Adrenal gland (tissue), 12 donors: ENCODE measurements around the gene RGS3. TPM values are rescaled to one million over a fixed set of nuclear protein-coding genes. Genes with fewer than 3 reads are reported as not detected.

ENCODE experiments used
- DNase-seq, 7 donors: peaks; one replicate each; pipeline ENCODE4 v3.0.0-alpha.2; 2019 to 2020
- H3K27ac ChIP-seq, 5 donors: fragments of 200-600 bp; sonication (generic) in 4 of 5; 1 replicate in 3 of 5; 2 replicates in 2 of 5; pipeline versions ENCODE4 v1.5.1 to v1.8.0; 2016 to 2020; ENCODE audit warnings: mild to moderate bottlenecking in 1 of 5
- H3K27me3 ChIP-seq: fragments of 200-600 bp; 2 replicates; pipeline ENCODE4 v1.8.0; 2021
- H3K36me3 ChIP-seq, 2 donors: fragments of 200-600 bp; replicated peaks in 1 of 2; 1 replicate in 1 of 2; 2 replicates in 1 of 2; pipeline versions ENCODE4 v1.5.1 to v1.8.0; 2018 to 2022
- H3K4me1 ChIP-seq, 2 donors: fragments of 200-600 bp; replicated peaks in 1 of 2; 1 replicate in 1 of 2; 2 replicates in 1 of 2; pipeline versions ENCODE4 v1.5.1 to v1.8.0; 2018 to 2021
- H3K4me3 ChIP-seq, 4 donors: fragments of 200-600 bp; sonication (generic) in 3 of 4; one replicate each; pipeline ENCODE4 v1.5.1; 2016 to 2018
- H3K9me3 ChIP-seq, 3 donors: fragments of 200-600 bp; sonication (generic) in 1 of 3; replicated peaks in 1 of 3; 1 replicate in 2 of 3; 2 replicates in 1 of 3; pipeline versions ENCODE4 v1.5.1 to v1.8.0; 2016 to 2021
- CTCF ChIP-seq, 6 experiments: fragments of 450-650 bp in 4 of 6; fragments of 200-600 bp in 2 of 6; sonication (generic) in 1 of 6; IDR thresholded peaks; 1 replicate in 5 of 6; 2 replicates in 1 of 6; pipeline versions ENCODE4 v1.5.1 to v1.8.0; 2016 to 2021; ENCODE audit warnings: antibody characterized with exemption in 6 of 6, mild to moderate bottlenecking in 2 of 6, moderate library complexity in 1 of 6
- POLR2A ChIP-seq, 2 donors: fragments of 450-650 bp; IDR thresholded peaks; one replicate each; pipeline ENCODE4 v1.6.1; 2017; ENCODE audit warnings: antibody characterized with exemption in 2 of 2, mild to moderate bottlenecking in 2 of 2, moderate library complexity in 1 of 2
- WGBS, 4 donors: extraction: QIAGEN DNeasy Blood & Tissue Kit in 2 of 4; methylation state at CpG; one replicate each; pipeline versions ENCODE4 v1.1.5 to v1.1.7; 2013 to 2017; 5-methylcytosine and 5-hydroxymethylcytosine counted together
- intact Hi-C, 2 donors: fragments of 100-400 bp; cut with DNase I; formaldehyde crosslinking; loops; one replicate each; pipeline versions ENCODE4 v1.14.1 to v1.15.0; 2022 to 2023
- polyA plus RNA-seq, 3 donors: library from polyadenylated mRNA; stranded (reverse); fragments of 200-250 nt in 2 of 3; fragments of 350-450 nt in 1 of 3; fragmentation: Illumina TruSeq in 1 of 3; extraction: RNeasy Lipid Tissue Mini Kit (QIAGEN cat#74804) in 1 of 3; gene quantifications; one replicate each; pipeline ENCODE4 v1.2.3, GENCODE V29; 2013 to 2014
- total RNA-seq, 9 donors: library from RNA; depleted of rRNA in 4 of 9; stranded (reverse); fragments of >200 nt in 4 of 9; fragments of 120-200 nt in 1 of 9; fragmentation: NEBNext Ultra II Directional in 1 of 9; extraction: Animal tissue kit (Norgen Biotek cat#: 25700) in 1 of 9; gene quantifications; one replicate each; pipeline versions ENCODE4 v1.1.0 to v1.2.4, GENCODE V29; 2013 to 2023
- donor health status: healthy with polysubstance abuse.
- donor health status: Bipolar disorder and iron deficiency.
- donor health status: DM: yes; HTN: yes; CAD: no.
- donor health status: DM: no; HTN: no; CAD: no.
- donor health status: DM: no; HTN: no; CAD: no.
- donor health status: DM: yes; HTN: yes; CAD: no.

RGS3 gene
- total and polyA plus RNA-seq, 12 donors = 34.5 to 126 (median 65.6) TPM

GRCh38 chr9:113530942-113531341, 67.4 kb downstream of the RGS3 start:
- TF ChIP-seq CTCF (IDR thresholded peaks at IDR 0.05) (no peak), POLR2A (IDR thresholded peaks at IDR 0.05) (no peak)
- no peaks in the 10 kb centered on the region for H3K9me3 ChIP-seq
- H3K4me1 ChIP-seq = peaks cover 4 to 9% of the 10 kb centered on the region in 2 donors
- H3K36me3 ChIP-seq = peaks cover 0 to 4% of the 10 kb centered on the region in 2 donors
- no peak overlapping the region for H3K27ac ChIP-seq
- H3K4me3 ChIP-seq = no peak overlapping the region
- intact Hi-C loops = no loop called here
- WGBS, 4 donors = 89 to 100% (median 94%) methylated on average over 1 of the region's 1 CpG
- no peaks in the 10 kb centered on the region for H3K27me3 ChIP-seq
- no peak for DNase-seq

DNA sequence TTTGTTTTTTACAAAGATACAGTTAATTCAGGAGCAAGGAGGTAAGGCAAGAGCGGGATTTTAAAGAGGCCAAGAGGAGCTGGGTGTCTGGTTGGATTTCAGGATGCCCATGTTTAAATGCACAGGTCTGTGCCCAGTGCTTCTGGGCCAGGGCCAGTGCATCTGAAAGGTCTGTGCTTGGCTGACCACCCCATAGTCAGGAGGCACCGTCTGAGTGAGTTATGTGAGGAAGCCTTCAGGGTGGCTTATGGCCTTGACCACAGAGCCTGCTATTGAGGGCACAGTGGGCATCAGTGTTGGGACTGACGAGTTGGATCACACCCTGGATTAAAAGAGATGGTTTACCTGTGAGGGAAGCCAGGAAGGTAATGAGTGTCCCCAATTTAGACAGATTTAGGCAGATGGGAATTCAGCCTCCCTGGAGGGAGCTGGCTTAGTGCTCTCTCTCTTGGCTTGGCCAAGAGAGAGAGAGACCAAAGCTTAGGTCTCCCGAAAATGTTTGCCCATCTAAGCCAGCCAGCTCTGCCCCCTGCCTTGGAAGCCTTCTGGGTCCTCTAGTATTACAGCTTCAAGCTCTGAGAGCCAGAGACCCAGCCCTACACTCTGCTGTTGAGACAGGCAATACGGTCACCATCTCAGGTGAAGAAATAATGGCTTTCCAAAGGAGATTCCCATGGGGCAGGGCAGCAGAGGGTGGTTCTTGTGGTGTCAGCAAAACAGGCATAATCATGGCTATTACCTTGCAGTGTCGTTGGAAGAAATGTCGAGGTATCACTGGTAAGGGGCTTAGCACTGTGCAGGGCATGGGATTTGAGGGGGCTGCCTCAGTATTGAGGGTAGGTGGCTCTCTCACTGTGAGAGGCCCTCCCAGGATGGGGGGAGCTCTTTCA, 68.6 kb downstream of the RGS3 start:
- peaks cover 6 to 21% of the 10 kb centered on the region in 2 donors for H3K4me1 ChIP-seq
- 86 to 94% (median 92%) methylated on average over 6 to 7 of the region's 7 CpGs for WGBS, 4 donors
- H3K27ac ChIP-seq = no peak overlapping the region
- DNase-seq = no peak
- H3K9me3 ChIP-seq = no peaks in the 10 kb centered on the region
- intact Hi-C loops = no loop called here
- peaks cover 0 to 4% of the 10 kb centered on the region in 2 donors for H3K36me3 ChIP-seq
- no peak for TF ChIP-seq POLR2A (IDR thresholded peaks at IDR 0.05)
- TF ChIP-seq CTCF (IDR thresholded peaks at IDR 0.05) = no peak
- no peaks in the 10 kb centered on the region for H3K27me3 ChIP-seq
- H3K4me3 ChIP-seq = no peak overlapping the region

DNA sequence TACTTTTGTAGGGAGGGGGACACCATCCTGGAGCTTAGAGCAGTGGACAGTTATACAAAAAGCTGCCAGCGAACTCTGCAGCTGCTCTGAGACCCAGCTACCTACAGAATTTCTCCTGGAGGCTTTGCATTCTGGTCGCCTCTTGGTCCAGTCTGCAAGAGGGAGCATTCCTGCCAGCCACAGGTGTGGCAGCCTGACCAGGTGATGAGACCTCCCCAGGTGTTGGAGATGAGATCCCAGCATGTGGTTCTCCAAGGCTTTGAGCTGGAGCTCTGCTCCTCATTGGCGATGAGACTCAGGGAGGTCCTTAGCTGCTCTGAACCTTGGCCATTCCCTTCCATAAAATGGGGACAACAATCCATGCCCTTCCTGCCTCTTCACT, 69.3 kb downstream of the RGS3 start:
- intact Hi-C loops = no loop called here
- no peak for DNase-seq
- Histone ChIP-seq H3K4me1 (peaks cover 6 to 23% of the 10 kb centered on the region in 2 donors), H3K4me3 (no peak overlapping the region), H3K9me3 (no peaks in the 10 kb centered on the region), H3K27me3 (no peaks in the 10 kb centered on the region), H3K36me3 (peaks cover 0 to 4% of the 10 kb centered on the region in 2 donors), H3K27ac (no peak overlapping the region)
- 98 to 100% (median 100%) methylated on average over 3 of the region's 3 CpGs for WGBS, 4 donors
- no peak for TF ChIP-seq POLR2A (IDR thresholded peaks at IDR 0.05)
- TF ChIP-seq CTCF (IDR thresholded peaks at IDR 0.05) = no peak

DNA sequence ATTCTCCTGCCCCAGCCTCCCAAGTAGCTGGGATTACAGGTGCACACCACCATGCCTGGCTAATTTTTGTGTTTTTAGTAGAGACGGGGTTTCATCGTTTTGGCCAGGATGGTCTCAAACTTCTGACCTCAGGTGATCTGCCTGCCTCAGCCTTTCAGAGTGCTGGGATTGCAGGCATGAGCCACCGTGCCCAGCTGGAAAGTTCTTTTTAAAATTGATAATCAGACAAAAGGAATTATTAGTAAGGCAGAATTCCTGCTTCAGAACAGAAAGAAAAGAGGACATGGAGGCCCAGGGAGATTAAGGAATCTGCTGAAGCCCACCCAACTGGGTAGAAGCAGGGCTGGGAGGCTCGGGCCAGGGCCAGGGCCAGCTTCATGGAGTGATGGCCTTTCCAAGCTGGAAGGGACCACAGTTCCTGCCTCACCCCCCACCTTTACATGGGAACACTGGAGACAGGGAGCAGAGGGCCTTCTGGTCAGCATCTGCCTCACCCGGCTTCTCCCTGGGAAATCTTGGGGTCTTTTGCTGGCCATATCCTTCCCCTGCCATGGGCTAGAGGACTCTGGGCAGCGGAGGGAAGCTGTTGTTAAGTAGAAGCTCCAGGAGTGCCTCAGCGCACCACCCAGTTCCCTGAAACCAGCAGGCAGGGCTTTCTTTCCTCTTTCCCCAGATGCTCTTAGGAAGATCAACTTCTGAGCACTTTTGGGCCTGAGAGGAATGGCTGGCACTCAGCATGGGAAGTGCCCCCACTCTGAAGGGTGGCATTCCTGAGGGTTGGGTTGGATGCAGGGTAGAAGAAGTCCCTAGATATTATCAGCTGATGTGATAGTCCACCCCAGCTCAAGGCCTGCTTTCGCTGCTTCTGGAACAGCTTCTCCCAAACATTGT, 70.1 kb downstream of the RGS3 start:
- H3K27me3 ChIP-seq = no peaks in the 10 kb centered on the region
- H3K9me3 ChIP-seq = no peaks in the 10 kb centered on the region
- no peak overlapping the region for H3K27ac ChIP-seq
- no peak overlapping the region for H3K4me3 ChIP-seq
- TF ChIP-seq POLR2A (IDR thresholded peaks at IDR 0.05) = no peak
- TF ChIP-seq CTCF (IDR thresholded peaks at IDR 0.05) = no peak
- intact Hi-C loops = no loop called here
- H3K4me1 ChIP-seq = peaks cover 6 to 23% of the 10 kb centered on the region in 2 donors
- peaks cover 0 to 4% of the 10 kb centered on the region in 2 donors for H3K36me3 ChIP-seq
- no peak for DNase-seq
- WGBS, 4 donors = 94 to 98% (median 95%) methylated on average over 6 to 8 of the region's 8 CpGs
